Loucy (cell line): ENCODE data around the gene DGCR8.

Source experiments
- CTCF ChIP-seq: fragments of 200-600 bp; sonication (generic); conservative IDR thresholded peaks from 2 replicates; pipeline ENCODE4 v1.5.1; 2014; ENCODE audit warnings: mild to moderate bottlenecking, antibody characterized with exemption, low read length
- EZH2phosphoT487 ChIP-seq: fragments of 200-600 bp; IDR thresholded peaks from 2 replicates; pipeline ENCODE4 v1.6.1; 2018; ENCODE audit warnings: antibody characterized with exemption, mild to moderate bottlenecking, moderate library complexity, borderline replicate concordance

- no peak for TF ChIP-seq CTCF
- no peak for TF ChIP-seq EZH2phosphoT487
Measured at GRCh38 chr22:20105456-20106204, 25.6 kb downstream of the DGCR8 start.
